HL-60 (cell line): ENCODE data around the gene CD2.

ENCODE experiments used
- DNase-seq, 2 experiments: peaks; one replicate each; pipeline ENCODE4 v3.0.0-alpha.2; 2010 to 2020; ENCODE audit warnings: low read depth in 1 of 2, low spot score in 1 of 2
- H3K27ac ChIP-seq: fragments of 250-450 bp; sonication (Bioruptor Pico); replicated peaks from 2 replicates; pipeline ENCODE4 v1.5.1; 2020; ENCODE audit warnings: mild to moderate bottlenecking, moderate library complexity
- H3K27me3 ChIP-seq: fragments of 250-450 bp; sonication (Bioruptor Pico); 2 replicates; pipeline ENCODE4 v1.5.1; 2021; ENCODE audit warnings: mild to moderate bottlenecking, moderate library complexity; ENCODE audit not compliant: insufficient read depth, poor library complexity, severe bottlenecking
- H3K4me3 ChIP-seq: replicated peaks from 2 replicates; pipeline ENCODE4 v1.5.1; 2011; ENCODE audit warnings: mild to moderate bottlenecking, control low read depth, low read length; ENCODE audit not compliant: insufficient read depth
- CTCF ChIP-seq: IDR thresholded peaks from one replicate; pipeline ENCODE4 v1.5.1; 2011; ENCODE audit warnings: low read length, control low read depth, inconsistent platforms; ENCODE audit not compliant: insufficient read depth
- GABPA ChIP-seq: IDR thresholded peaks from 2 replicates; pipeline ENCODE4 v1.6.1; 2012; ENCODE audit warnings: low read depth
- POLR2AphosphoS5 ChIP-seq: IDR thresholded peaks from 2 replicates; pipeline ENCODE4 v1.6.1; 2012; ENCODE audit warnings: low read depth
- SPI1 ChIP-seq: IDR thresholded peaks from 2 replicates; pipeline ENCODE4 v1.6.1; 2012; ENCODE audit warnings: low read depth, mild to moderate bottlenecking, borderline replicate concordance
- TF ChIP-seq, protein P1 (sequence below): IDR thresholded peaks from 2 replicates; pipeline ENCODE4 v1.6.1; 2012; ENCODE audit warnings: low read depth; ENCODE audit not compliant: insufficient replicate concordance

The CD2 gene

GRCh38 chr1:116760487-116760886 is 6.3 kb downstream of the CD2 start:
- DNase-seq: no peak
- Histone ChIP-seq H3K27ac (no peak overlapping the region), H3K27me3 (no peaks in the 10 kb centered on the region), H3K4me3 (no peak overlapping the region)
- TF ChIP-seq CTCF (no peak), GABPA (no peak), SPI1 (no peak), POLR2AphosphoS5 (no peak)
- TF ChIP-seq, protein P1, sequence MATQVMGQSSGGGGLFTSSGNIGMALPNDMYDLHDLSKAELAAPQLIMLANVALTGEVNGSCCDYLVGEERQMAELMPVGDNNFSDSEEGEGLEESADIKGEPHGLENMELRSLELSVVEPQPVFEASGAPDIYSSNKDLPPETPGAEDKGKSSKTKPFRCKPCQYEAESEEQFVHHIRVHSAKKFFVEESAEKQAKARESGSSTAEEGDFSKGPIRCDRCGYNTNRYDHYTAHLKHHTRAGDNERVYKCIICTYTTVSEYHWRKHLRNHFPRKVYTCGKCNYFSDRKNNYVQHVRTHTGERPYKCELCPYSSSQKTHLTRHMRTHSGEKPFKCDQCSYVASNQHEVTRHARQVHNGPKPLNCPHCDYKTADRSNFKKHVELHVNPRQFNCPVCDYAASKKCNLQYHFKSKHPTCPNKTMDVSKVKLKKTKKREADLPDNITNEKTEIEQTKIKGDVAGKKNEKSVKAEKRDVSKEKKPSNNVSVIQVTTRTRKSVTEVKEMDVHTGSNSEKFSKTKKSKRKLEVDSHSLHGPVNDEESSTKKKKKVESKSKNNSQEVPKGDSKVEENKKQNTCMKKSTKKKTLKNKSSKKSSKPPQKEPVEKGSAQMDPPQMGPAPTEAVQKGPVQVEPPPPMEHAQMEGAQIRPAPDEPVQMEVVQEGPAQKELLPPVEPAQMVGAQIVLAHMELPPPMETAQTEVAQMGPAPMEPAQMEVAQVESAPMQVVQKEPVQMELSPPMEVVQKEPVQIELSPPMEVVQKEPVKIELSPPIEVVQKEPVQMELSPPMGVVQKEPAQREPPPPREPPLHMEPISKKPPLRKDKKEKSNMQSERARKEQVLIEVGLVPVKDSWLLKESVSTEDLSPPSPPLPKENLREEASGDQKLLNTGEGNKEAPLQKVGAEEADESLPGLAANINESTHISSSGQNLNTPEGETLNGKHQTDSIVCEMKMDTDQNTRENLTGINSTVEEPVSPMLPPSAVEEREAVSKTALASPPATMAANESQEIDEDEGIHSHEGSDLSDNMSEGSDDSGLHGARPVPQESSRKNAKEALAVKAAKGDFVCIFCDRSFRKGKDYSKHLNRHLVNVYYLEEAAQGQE: no peak

DNA sequence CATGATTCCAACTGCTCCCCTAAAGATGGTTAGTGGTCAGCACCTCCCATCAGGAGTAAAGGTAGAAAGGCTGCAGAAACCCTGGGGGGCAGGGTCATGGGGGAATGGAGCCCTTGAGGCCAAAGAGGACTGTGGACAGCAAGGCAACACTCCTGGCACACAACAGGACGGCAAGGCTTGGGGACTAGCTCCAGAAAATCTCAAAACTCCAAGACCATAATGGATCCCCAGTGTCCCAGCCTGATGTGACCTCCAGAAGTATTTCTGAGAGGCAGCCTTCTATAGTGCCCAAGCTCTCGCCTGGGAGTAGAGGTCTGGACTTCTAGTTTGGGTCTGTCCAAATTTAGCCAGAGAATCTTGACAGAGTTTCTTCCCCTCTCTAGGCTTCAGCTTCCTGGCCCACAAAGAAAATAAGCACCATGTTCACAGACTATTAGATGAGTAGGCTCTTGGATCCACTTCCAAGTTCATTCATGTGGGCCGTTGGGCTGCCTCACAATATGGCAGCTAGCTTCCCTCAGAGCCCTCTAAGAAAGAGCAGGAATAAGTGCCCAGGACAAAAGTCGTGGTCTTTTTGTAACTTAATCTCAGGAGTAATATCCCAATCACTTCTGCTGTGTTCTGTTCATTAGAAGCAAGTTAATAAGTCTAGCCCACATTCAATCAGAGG is 6.9 kb downstream of the CD2 start:
- TF ChIP-seq GABPA (no peak), SPI1 (no peak), CTCF (no peak), POLR2AphosphoS5 (no peak)
- TF ChIP-seq, protein P1: no peak
- no peaks in the 10 kb centered on the region for H3K27me3 ChIP-seq
- no peak for DNase-seq
- no peak overlapping the region for H3K4me3 ChIP-seq
- H3K27ac ChIP-seq: no peak overlapping the region

- no peak overlapping the region for H3K27ac ChIP-seq
- H3K27me3 ChIP-seq: no peaks in the 10 kb centered on the region
- no peak for DNase-seq
- H3K4me3 ChIP-seq: no peak overlapping the region
- TF ChIP-seq POLR2AphosphoS5: no peak
- no peak for TF ChIP-seq CTCF
- TF ChIP-seq, protein P1: no peak
- TF ChIP-seq GABPA: no peak
- TF ChIP-seq SPI1: no peak
Measured at GRCh38 chr1:116762281-116762680, 8.1 kb downstream of the CD2 start.
